ENCODE measurements around the gene ABLIM1. TPM values are rescaled to one million over a fixed set of nuclear protein-coding genes. Genes with fewer than 3 reads are reported as not detected.
"Not testable (repeated sequence)": the region's sequence is repeated elsewhere in the genome, so short reads cannot be mapped to it uniquely, and the experiment has no call there.

The ABLIM1 gene
- 28.2 and 30.2 TPM in 2 replicates for total RNA-seq (2014; rRNA removed; shearing (Covaris generic))
- polyA plus RNA-seq (2014; cell fraction: nucleus; rRNA removed) = 17.5 and 25.4 TPM in 2 replicates

DNA sequence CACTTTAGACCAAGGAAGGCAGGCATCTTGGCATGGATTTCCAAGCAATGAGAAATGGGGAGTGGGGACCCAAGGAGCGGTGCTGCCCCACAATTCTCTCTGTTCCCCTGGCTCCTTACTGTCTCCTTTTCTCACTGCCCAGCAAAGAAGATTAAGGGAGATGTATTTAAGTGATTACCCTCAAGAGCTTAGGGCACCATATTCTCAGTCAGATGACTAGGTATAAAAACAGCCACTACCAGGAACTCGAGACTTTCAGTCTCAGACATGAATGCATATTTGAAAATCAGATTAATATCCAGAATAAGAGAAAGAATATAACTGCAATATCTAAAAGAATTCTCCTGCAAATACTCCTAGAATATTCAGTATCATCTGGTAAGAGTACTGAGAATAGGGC is at the start of gene ABLIM1:
TSS of gene ABLIM1 (minus strand) at position 101 of the 400 bp plus-strand sequence. CDS start at position 26, 75 bp downstream.
- DNase-seq (ENCODE audit: extremely low read depth, low read depth) = no peak

DNA sequence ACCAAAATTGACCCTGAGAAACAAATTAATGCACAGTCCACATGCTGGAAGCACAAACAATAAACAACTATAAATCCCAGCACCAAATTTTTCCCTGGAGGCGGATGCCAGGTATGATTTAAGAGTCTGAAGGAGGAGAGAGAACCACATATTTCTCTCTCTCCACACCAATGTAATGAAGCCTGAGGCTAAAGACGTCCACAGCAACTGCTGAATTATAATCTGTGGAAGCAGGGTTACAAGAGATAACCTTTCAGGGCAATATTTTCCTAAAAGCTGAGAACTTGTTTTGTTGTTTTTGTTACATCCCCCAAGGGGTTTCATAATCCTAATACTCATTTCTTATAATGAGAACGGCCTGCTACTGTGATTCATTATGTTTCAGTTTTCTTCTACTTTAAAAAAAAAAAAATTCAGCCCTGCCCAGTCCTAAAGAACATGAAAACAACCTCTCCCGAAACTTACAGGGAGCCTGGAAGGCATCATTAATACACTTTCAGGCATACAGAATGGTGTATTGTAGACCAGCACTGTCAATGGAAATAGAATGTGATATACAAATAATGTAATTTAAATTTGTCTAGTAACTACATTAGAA is 48.5 kb upstream of the ABLIM1 start:
- no peak for DNase-seq (ENCODE audit: extremely low read depth, low read depth)

DNA sequence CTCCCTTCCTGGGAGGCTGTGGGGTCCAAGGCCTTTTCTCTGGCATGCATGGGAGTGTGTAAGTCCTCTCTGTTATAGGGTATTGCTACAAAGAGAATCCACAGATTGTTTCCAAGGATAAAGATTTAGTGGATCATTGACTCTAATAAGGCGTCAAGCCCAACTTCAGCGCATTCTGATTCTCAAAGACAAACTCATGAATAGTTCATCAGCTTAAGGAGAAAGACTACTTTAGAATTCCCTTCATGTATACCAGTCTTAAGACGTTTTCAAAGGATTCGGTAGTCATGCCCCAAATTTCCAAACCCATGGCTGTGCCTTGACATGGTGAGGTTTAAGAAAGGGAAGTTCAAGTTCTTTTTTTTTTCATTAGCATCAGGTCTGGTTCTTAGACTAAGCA is 46.6 kb upstream of the ABLIM1 start:
- DNase-seq (ENCODE audit: extremely low read depth, low read depth) = no peak

DNA sequence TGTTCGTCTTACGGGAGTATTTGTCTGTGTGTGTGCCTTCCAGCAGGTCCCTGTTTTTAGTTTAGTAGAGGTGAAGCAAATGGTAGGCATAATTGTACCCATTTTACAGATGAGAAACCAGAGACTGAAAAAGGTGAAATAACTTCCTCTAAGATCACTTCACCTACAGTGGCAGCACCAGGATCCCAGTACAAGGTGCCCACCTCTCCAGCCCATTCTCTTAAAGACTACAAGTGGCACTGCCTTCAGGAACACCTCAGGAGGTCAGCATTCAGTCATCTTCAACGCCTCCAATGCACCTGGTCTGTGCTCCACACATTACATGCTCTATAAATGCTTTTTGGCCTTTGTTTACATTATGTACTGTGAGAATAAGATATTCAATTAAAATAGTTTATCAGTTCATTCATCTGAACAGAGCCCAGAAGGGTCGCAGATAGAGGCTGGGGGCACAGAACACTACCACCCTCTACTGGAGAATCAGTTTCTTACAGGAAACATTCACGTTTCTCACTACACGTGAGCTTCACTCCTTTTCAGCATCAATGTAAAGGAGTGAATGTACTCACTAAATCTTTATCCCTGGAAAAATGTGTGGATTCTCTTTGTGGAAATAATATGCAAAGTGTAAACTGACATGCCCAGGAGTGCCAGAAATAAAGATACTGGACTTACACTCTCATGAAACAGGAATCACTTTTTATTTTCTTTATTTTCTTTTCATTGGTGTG is 45.5 kb upstream of the ABLIM1 start:
- DNase-seq (ENCODE audit: extremely low read depth, low read depth) = no peak

DNA sequence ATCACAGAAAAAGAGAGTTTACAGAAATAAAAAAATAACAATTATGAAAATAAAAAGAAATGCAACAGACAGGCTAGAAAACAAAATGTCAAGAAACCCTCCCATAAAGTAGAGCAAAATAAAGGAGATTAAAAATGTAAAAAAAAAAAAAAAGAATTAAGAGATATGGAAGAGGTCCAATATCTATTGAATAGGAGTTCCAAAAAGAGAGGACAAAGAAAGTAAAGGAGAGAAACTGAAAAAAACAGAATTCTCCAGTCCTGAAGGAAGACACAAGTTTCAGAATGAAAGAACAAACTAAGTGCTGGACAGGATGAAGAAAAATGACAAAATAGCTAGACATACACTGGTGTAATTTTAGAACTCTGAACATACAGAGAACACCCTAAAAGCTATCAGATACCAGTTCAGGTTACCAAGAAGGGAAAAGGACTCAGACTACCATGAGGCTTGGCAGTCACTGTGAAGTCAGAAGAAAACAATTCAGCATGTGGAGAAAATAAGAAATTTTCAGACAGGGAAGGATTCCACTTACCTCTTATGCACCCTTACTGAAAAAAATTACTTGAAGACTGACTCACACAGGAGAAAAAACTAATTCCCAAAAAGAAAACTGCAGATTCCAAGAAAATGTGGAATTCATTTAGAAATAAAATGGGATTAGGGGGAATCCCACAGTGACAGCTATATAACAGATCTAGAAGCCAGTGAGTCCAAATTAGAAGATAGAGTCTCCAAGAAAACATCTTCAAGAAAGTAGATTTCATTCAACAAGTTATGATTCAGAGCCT is 40.4 kb upstream of the ABLIM1 start:
- no peak for DNase-seq (ENCODE audit: extremely low read depth, low read depth)

DNA sequence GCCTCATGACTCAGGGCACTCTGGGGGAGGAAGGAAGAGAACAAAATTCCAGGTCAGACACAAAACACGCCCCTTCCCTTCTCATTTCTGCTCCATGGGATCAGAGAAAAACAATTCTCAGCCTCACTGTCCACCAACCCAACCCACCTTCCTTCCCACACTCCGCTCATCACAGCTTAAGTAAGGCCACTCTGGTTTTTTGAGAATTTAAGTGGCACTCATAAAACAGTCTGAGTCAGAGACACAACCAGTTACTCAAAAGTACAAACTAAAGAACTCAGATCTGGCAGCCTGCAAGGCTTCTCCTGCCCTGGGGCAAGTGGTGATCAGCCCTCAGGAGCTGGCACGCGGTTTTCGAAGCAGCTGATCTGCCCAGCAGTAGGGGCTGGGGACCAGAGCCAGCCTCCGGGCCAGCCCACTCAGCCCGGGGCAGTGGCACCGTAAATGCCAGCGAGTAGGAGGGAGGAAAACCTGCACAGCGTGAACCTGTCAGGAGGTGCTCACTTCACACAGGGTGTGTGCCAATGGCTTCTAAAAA is 39.1 kb upstream of the ABLIM1 start:
- DNase-seq (ENCODE audit: extremely low read depth, low read depth) = no peak

DNA sequence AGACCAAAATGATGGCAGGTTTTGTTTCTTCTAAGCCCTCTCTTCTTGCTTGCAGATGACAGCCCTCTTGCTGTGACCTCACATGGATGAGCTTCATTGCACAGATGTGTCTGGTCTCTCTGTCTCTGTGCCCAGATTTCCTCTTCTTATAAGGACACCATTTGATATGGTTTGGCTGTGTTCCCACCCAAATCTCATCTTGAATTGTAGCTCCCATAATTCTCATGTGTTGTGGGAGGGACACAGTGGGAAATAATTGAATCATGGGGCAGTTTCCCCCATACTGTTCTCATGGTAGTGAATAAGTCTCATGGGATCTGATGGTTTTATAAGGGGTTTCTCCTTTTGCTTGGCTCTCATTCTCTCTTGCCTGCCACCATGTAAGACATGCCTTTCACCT is 38.2 kb upstream of the ABLIM1 start:
- not testable (repeated sequence) for DNase-seq (ENCODE audit: extremely low read depth, low read depth)

DNA sequence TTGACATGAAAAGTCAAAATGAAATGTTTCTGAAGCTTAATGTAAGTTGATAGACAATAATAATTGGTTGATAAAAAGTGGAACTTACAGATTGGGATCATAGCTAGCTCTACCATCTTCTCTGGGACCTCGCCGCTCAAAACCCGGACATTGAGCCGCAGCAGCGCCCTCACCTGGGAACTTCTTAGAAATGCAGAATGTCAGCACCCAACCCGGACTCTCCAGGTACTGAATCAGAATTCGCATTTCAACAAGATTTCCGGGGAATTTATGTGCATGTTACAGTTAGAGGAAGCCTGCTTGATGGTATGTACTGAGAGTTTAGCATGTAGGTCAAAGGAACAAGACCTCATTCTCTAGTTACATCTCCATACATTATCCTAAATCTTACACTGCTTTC is 36.7 kb upstream of the ABLIM1 start:
- DNase-seq (ENCODE audit: extremely low read depth, low read depth) = peak; percentile 50

DNA sequence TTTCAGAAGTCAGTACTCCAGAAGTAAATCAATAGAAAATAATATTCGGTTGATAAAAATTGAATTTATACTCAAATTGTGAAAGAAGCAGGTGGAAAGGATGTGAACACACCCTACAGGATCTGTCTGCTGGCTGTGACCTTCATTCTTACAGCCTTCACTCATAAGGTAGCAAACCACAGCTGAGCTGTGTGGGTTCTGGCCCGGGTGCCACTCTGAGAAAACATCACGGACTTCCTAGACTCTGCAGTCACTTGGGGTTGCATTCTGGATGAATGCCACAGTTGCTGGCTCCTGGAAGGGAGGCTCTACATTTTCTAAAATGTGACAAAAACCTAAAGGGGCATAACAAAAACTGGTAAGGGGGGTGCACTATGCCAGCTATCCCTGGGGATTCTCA is 36.0 kb upstream of the ABLIM1 start:
- no peak for DNase-seq (ENCODE audit: extremely low read depth, low read depth)

DNA sequence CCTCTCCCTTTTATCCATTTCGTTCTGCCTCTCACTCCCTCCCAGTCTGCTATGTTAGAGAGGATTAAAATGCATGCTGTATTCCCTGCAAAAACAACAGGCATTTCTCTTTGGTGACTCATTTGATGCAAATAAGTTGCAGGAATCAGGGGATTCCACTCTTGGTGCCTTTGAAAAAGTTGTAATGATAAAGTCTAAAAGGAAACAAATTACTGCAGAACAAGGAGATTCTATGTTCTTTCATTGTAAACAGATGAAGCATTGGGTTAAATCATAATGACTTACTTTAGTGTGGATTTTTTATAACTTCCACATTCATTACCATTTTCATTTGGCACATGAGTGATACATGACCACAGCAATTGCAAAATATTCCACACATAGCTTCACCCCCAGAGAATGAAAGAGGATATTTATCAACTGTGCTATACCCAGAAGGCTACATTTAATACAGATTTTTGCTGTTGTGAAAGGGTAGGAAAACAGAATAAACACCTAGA is 33.4 kb upstream of the ABLIM1 start:
- peak; percentile 56 for DNase-seq (ENCODE audit: extremely low read depth, low read depth)

DNA sequence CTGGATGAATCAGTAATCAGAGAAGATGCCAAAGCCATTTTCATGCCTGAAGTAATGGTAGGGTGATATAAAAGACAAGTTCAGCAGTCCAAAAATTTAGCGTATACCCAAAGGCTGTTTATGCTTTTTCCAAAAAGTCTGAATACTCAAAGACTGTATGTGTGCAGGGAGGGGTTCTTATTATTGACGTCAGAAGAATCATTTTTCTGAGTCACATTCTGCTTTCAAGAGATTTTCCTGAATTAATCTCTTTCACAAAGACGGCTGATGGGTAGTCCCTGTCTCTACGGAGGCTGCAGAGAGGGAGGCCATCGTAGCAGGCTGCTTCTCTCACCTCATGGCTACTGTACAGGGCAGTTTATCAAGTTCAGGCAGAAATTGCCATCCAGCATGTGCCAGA is 30.7 kb upstream of the ABLIM1 start:
- DNase-seq (ENCODE audit: extremely low read depth, low read depth) = no peak

DNA sequence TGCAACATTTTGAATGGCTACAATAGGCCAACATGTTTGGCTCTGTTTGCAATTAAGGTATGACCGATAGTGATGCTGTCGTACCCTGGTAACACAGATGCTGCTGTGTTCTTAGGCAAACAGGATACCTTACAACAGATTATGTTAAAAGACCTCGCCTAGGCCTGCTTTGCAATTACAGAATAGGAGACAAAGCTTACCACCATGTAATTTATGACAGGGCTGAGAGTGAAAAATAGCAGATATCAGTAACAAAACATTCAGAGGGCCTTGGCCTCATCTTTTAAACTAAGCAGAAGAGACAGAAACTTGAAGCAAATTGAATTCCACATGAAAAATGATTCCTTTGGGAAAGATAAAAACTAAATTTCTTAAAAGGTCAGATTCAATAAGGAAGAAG is 29.4 kb upstream of the ABLIM1 start:
- no peak for DNase-seq (ENCODE audit: extremely low read depth, low read depth)

DNA sequence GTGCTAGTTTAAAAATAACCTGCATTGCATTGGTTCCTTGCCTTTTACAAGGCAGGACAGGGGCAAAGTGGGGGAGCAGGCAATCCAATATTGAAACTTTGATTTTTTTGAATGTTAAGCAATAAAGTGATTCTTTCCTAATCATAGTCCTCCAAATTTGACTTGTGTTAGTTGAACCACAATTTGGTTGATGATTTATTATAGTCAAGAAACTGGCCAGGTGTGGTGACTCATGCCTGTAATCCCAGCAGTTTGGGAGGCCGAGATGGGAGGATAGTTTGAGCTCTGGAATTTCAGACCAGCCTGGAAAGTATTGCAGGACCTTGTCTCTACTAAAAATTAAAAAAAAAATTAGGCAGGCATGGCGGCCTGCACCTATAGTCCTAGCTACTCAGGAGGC is 27.9 kb upstream of the ABLIM1 start:
- DNase-seq (ENCODE audit: extremely low read depth, low read depth) = no peak

DNA sequence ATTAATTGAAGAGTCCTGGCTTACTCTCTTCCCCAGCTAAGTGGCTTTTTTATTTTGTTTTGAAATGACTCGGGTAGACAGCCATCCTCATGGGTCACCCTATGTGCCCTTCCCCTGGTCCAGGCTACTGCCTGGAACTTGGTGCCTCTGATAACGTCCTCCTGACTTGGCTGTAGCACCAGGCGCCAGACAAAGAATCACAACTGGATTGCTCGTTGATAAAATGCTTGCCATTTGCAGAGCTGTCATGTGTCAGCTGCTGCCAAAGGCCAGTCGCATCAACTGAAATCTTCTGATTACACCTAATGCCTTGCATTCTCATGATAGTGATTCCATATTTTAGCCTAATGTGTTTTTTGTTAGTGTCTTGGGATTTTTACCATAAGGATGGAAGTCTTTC is 27.4 kb upstream of the ABLIM1 start:
- DNase-seq (ENCODE audit: extremely low read depth, low read depth) = no peak

DNA sequence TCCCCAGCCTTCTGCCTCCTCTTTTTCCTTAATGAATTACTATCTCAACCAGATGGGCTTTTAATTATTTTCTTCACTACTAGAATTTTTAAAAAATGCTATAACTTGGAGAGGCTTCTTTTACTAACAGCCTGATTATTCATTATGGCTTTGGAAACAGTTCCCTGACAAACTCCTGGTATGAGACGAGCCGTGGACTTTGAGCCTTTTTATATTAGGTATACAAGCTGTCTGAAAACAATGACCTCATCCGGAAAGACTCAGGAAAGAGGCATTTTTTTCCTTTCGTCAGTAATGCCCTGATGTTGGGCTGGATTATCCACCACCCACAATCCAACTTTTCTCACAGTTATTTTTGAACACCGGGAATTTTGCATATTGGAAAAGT is 26.7 kb upstream of the ABLIM1 start:
- DNase-seq (ENCODE audit: extremely low read depth, low read depth) = no peak

DNA sequence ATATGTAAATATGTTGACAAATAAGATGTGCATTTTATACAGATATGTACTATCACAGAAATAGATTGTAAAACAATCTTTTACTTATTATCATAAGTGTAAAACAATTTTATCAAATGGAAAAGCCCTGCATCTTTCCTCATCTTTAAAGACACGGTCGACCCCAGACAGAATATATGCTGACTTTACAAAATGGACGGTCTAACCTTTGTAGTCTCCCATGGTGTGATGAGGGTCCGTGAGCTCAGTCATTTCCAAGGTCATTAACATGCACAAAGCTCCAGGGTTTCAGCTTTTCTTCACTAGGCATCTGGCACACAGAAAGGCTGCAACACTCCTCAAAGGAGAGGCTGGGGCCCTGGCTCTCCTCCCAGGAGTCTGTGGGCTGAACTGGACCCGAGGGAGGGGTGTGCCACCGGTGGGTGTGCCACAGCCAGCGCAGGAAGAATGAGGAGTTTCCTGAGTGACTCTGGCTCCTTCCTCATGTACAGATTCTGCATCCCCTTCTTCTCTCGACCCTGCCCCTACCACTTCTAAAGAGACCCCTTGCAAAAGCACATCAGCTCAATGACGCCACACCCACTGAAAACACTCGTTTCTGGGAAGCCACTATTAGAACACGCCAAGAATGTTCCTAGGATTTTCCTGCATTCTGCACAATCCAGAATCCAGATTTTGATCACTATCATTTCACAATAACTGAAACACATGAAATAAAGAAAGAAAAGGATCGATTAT is 26.2 kb upstream of the ABLIM1 start:
- no peak for DNase-seq (ENCODE audit: extremely low read depth, low read depth)

DNA sequence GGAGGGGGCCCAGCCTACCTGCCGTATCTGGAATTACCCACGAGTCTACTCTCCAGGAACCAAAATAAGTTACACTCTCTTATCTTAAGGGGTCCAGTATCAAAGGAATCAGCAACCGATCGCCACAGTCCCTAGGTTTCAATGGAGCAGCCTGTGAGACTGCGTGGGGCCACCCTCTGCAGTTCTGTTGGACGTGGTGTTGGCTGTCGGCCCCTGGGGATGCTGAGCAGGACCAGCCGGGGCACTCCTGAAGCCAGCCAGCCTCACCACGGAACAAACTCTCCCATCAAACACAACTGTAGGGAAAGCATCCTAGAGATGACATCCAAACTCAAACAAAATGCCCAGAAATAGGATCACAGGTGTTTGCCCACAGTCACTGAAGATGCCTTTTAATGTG is 25.5 kb upstream of the ABLIM1 start:
- DNase-seq (ENCODE audit: extremely low read depth, low read depth) = no peak

DNA sequence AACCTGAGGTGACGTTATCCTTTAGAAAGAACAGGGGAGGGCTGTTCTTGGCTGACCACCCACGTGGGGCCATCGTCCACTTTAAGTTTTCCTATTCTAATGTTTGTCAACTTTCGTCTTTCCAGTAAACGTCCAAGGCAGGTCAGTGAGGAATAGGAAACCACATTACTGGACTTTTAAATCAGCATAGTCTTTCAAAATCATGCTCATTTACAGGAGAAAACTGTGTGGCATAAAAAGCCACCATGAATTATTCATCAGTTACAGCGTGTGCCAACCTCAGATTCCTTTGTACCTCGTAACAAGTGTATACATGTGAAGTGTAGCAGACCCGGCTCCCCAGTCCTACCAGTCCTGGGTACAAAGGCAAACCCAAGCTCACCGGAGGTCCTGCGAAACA is 25.1 kb upstream of the ABLIM1 start:
- no peak for DNase-seq (ENCODE audit: extremely low read depth, low read depth)

DNA sequence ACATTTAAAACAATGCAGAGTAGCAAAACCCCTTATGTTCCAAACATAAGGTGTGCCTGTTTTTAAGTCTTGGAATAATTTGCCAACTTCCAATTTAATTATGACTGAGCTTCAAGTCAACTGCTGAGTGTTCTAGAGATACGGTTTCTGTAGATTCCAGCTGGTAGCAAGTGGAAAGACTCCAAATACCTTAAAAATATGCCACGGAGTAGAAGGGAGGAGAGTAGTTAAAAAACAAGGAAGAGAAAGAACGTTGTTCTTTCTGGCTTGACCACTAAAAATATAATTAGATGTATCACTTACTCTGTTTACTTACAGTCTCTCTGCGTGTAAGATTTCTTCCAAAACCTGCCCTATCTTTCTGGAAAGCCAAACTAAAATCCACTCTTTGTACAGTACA is 24.5 kb upstream of the ABLIM1 start:
- no peak for DNase-seq (ENCODE audit: extremely low read depth, low read depth)

DNA sequence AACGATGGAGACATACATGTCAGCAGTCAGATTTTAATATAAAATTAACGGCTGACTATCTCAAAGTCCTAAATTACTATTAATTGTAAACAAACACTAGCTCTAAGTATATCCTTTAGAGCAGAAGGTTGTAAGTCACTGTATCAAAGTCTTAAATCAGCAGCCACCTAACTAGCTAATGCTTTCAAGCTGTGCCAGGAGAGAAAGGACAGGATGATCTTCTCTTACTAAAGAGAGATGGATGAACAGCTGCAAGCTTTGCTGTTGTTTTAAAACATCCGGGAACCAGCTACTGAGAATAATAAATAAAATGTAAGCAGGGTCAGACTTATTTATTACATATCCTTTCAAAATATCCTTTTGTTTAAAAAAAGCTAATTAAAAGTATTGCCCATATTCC is 24.0 kb upstream of the ABLIM1 start:
- no peak for DNase-seq (ENCODE audit: extremely low read depth, low read depth)

DNA sequence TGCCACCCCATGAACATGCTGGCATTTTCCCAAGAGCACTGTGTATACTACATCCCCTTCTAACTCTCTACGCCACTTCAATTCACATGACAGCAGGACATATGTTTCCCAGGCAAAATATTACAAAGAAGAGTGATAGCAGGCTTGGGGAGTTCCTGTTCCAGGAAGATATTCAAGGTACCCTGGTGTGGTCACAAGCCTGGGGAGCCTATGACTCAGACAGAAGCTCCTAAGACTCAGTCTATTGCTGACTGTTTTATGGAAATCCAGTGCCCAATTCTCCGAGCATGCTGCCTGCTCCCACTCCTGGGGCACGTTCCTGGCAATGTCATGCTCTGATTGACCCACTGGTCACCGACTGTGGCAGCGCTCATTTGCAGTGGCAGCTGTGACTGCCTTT is 23.5 kb upstream of the ABLIM1 start:
- DNase-seq (ENCODE audit: extremely low read depth, low read depth) = no peak

Data from NCI-H460 (cell line).